Activated T-cell treated with anti-CD3 and anti-CD28 coated beads for 24 hours (primary cell): Measurements from ENCODE around the gene MINDY4.

Experiments
- DNase-seq: peaks from one replicate; pipeline ENCODE4 v3.0.0-alpha.2; 2020; ENCODE audit warnings: low read depth

Gene MINDY4

GRCh38 chr7:30743371-30744074 lies 27.7 kb upstream of the MINDY4 start:
- no peak for DNase-seq

DNA sequence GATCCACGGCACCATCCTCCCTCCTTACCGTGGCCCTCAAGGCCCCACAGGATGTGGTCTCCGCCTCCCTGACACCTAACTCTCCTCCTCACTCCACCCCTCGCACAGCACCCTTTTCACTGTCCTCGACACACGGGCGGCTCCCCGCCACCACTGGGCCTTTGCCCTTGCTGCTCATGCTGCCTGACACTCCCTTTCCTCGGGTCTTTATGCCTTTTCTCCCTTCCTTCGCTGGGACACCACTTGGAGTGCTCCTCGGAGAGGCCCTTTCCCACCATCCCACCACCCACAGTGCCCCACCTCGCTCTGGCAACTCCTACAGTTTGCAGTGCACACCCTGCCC lies 27.2 kb upstream of the MINDY4 start:
- no peak for DNase-seq

- DNase-seq: no peak
These were observed 25.8 kb upstream of the MINDY4 start for GRCh38 chr7:30745261-30745941.

GRCh38 chr7:30750010-30750409 lies 21.2 kb upstream of the MINDY4 start:
- no peak for DNase-seq

GRCh38 chr7:30750683-30751650 lies 20.2 kb upstream of the MINDY4 start:
- no peak for DNase-seq

DNA sequence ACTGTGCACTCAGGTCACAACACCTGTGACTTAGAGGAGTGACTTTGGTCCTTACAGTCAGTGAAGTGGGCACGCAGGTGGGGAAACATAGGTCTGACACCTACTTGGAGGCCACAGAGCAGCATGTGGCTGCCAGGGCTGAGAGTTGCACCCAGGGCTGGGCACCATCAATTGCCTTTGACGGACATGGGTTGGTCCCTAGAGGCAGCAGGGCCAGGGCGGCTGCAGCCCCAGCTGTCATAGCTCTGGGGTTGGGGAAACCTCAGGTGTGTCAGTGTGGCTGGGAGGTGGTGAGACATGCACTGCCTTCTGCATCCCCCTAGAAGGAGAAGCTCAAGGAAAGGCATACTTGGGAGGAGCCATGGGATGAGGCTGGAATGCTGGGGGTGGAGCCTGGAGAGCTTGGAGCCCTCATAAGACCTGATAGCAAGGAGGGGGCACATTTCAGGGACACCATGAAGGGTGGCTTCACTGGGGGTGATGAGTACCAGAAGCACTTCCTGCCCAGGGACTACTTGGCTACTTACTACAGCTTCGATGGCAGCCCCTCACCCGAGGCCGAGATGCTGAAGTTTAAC lies 19.4 kb upstream of the MINDY4 start, which contains the start of gene INMT:
TSS of gene INMT (plus strand) at position 440 of the 578 bp plus-strand sequence. CDS start at position 456, 16 bp downstream.
- no peak for DNase-seq

DNA sequence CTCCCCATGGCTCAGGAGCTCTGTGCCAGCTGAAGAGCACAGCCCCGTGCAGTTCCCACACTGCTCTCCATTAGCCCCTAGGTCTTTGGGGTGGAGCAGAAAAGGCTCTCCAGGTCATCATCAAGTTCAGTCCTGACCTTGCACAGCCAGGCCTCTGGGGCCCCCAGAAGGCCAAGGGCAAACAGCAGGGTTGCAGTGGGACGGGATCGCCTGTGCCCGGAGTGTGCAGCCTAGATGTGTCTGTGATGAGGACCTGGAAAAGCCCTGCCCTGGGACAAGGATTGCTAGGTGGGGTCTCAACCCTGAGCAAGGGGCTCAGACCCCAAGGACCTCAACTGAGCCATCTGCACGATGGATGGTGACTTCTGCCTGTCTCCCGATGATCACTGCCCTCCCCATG lies 18.7 kb upstream of the MINDY4 start:
- no peak for DNase-seq

GRCh38 chr7:30752979-30753378 lies 18.2 kb upstream of the MINDY4 start:
- DNase-seq: no peak

- no peak for DNase-seq
These were observed 16.8 kb upstream of the MINDY4 start for GRCh38 chr7:30754315-30754877.

GRCh38 chr7:30755384-30756154 lies 15.6 kb upstream of the MINDY4 start:
- DNase-seq: no peak

GRCh38 chr7:30757342-30757692 lies 13.9 kb upstream of the MINDY4 start:
- DNase-seq: no peak

DNA sequence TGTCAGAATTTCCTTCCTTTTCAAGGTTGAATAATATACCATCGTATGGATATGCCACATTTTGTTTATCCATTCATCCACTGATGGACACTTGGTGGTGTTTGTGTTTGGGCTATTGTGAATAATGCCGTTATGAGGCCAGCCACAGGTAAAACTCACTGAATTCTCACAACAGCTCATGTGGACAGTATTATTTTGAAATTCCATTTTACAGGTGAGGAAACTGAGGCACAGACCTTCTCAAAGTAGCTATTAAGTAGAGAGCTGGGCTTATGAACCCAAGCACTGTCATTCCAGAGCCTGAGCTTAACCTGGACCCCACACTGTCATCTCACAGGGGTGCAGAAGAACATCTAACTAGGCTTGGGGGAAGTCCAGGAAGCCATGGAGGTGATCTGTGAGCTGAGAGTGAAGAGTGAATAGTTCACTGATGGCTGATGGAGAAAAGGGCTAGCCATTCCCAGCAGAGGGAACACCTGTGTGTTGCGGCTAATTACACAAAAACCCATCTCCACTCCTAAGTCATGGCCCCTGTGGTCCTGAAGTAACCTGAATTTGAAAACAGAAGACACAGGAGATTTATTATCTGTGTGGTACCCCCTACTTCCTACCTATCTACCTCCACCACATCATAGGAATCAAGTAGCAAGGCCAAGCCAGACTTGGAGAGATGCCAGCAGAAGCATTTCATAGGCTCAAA lies 10.6 kb upstream of the MINDY4 start:
- DNase-seq: no peak

DNA sequence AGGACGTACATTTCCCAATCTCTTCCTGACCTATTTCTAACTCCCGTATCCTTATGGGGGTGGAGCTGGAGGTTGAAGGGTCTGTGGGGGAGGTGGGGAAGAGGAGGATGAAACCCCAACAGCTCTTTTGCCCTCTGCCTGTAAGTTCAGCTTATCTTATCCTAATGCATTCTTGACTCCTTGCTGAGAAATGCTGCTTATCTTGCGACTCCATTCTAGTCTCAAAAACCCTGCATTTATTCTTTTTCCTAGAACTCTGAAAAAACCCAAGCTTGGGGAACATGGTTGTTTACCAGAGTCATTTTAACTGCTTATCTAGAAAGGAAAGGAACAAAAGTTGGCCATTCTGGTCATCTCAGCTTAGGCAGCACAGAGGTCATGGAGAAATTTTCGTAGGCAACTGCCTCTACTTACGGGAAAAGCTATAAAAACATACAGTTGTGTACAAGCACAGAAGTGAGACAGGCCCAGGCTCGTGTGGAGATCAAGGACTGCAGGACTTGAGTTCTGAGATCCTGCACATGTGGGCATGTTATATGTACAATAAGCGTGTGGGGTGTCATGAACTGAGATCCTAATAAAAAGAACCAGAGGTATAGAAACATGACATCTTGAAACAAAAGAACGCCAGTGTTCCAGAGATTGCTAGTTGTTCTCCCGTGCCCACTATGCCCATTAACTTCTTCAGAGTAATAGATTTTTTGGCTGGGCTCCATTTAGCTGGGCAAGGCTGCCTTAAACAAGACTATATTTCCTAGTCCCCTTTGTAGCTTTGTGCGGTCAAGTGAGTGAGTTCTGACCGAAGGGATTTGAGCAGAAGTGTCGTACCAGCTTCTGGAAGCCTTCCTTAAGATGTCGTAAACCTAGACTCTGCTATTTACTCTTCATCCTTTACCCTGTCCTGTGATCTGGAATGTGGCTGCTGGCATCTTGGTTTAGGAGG lies 9.7 kb upstream of the MINDY4 start:
- DNase-seq: no peak

DNA sequence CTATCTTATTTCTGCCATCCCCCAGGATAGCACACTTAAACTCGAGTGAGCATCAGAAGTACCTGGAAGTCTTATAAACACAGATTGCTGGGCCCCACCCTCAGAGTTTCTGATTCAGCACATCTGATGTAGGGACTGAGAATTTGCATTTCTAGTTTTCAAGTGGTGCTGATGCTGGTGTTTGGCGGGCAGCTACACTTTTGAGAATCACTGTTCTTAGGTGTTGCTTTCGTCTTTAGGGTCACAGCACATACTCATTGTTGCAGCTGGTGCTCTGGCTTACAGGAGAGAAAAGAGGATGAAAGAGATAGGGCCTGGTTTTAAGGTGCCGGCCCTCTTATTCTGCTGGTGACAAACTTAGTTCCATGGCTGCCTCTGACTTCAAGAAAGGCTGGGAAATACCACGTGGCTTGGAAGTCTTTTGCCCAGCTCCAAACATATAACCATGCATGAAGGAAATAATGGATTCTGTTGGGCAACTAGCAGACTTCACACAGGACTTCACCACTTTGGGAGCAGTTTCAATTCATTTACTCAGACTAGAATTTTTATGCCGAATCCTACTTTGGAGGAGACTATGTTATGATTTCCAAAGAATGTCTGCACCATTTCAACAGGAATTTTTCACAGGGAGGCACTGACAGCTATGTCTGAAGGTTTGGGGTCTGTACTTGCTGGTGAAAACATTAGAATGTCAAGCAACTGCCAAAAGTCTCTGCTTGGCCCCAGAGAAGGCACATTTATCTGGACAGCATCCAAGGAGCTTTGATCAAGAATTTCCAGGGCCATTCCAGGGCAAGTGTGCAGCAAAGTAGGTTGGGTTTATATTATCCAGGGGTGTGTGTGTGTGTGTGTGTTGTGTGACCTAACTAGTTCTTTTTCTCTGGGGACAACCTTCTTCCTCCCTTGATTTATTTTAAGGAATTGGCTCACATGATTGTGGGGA lies 6.9 kb upstream of the MINDY4 start:
- no peak for DNase-seq

GRCh38 chr7:30765408-30765807 lies 5.8 kb upstream of the MINDY4 start:
- DNase-seq: no peak

- DNase-seq: no peak
These were observed 408 bp upstream of the MINDY4 start for GRCh38 chr7:30770845-30771173.

GRCh38 chr7:30771880-30772425 lies 736 bp downstream of the MINDY4 start:
- no peak for DNase-seq

GRCh38 chr7:30772984-30773383 lies 1.8 kb downstream of the MINDY4 start:
- no peak for DNase-seq
